ENCODE data around the gene GTPBP2. TPM values are rescaled to one million over a fixed set of nuclear protein-coding genes. Genes with fewer than 3 reads are reported as not detected.

The GTPBP2 gene
- total and polyA plus RNA-seq, 2 of the 13 experiments (the other 11 are each of a cell fraction or from before 2014, with no cell fraction given): 26.9 to 88.2 TPM

DNA sequence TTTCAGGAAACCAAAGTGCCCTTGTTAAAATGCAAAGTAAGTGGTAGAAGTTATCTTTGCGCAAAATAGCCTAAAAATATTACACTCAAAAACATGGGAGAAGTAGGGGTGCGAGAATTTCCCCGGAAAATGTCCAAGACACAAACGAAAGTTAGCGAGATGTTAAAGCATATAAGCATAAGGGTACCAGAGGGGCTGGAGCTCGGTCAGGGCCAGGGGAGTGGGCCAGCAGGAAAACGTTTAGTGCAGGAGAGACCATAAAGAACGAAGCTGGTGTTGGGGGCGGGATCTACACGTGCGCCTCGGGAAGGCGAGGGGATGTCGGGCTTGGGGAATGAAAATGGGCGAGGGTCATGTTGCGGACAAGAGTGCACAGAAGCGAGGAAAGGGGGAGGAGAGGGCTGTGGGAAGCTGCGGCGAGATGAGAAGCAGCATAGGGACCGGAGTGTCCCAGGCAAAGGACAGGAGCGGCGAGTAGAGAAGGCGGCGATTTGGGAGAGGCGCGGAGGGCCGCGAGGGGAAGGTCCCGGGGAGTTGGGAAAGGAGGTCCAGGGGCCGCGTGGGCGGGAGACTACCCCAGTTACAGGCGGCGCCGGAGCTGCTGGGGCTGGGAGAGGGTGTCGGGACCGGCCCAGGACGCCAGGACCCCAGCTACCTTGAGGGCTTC, 53.8 kb downstream of the GTPBP2 start (continued):
- TF ChIP-seq ZNF703 (CRISPR knock-in tag; IDR thresholded peaks at IDR 0.05; ENCODE audit: borderline replicate concordance) (0 out of 2 replicates have a peak, but pooled peaks have one; percentile 9), ZNF292 (CRISPR knock-in tag; IDR thresholded peaks at IDR 0.05; ENCODE audit: borderline replicate concordance, low read depth) (0 out of 2 replicates have a peak, but pooled peaks have one; percentile 12), HNRNPK (IDR thresholded peaks at IDR 0.05; ENCODE audit: low read depth, low read length, poor library complexity, severe bottlenecking) (no peak), U2AF1 (optimal IDR thresholded peaks at IDR 0.05; ENCODE audit: low read depth, low read length) (peak; percentile 65), ZNF33A (CRISPR knock-in tag; IDR thresholded peaks at IDR 0.05; ENCODE audit: borderline replicate concordance) (peak; percentile 76; the same call in 1 of the 2 replicates), MXI1 (IDR thresholded peaks at IDR 0.05; ENCODE audit: borderline replicate concordance, low read depth, low read length) (peak; percentile 80; the same call in 1 of the 3 replicates), HIVEP1 (CRISPR knock-in tag; IDR thresholded peaks at IDR 0.05) (peak; percentile 54; the same call in 1 of the 2 replicates), HDAC1 (CRISPR knock-in tag; IDR thresholded peaks at IDR 0.05) (peak; percentile 57)
- TF ChIP-seq, protein P1, sequence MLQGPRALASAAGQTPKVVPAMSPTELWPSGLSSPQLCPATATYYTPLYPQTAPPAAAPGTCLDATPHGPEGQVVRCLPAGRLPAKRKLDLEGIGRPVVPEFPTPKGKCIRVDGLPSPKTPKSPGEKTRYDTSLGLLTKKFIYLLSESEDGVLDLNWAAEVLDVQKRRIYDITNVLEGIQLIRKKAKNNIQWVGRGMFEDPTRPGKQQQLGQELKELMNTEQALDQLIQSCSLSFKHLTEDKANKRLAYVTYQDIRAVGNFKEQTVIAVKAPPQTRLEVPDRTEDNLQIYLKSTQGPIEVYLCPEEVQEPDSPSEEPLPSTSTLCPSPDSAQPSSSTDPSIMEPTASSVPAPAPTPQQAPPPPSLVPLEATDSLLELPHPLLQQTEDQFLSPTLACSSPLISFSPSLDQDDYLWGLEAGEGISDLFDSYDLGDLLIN (CRISPR knock-in tag; IDR thresholded peaks at IDR 0.05; ENCODE audit: borderline replicate concordance): 0 out of 2 replicates have a peak, but pooled peaks have one; percentile 40
- TF ChIP-seq, protein P2, sequence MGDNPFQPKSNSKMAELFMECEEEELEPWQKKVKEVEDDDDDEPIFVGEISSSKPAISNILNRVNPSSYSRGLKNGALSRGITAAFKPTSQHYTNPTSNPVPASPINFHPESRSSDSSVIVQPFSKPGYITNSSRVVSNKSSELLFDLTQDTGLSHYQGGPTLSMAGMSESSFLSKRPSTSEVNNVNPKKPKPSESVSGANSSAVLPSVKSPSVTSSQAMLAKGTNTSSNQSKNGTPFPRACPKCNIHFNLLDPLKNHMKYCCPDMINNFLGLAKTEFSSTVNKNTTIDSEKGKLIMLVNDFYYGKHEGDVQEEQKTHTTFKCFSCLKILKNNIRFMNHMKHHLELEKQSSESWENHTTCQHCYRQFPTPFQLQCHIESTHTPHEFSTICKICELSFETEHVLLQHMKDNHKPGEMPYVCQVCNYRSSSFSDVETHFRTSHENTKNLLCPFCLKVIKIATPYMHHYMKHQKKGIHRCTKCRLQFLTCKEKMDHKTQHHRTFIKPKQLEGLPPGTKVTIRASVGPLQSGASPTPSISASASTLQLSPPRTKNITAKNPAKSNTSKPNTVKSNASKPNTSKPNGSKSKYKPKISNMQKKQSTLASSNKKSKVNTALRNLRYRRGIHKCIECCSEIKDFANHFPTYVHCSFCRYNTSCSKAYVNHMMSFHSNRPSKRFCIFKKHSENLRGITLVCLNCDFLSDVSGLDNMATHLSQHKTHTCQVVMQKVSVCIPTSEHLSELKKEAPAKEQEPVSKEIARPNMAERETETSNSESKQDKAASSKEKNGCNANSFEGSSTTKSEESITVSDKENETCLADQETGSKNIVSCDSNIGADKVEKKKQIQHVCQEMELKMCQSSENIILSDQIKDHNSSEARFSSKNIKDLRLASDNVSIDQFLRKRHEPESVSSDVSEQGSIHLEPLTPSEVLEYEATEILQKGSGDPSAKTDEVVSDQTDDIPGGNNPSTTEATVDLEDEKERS (CRISPR knock-in tag; IDR thresholded peaks at IDR 0.05): peak; percentile 43; the same call in 1 of the 2 replicates
- TF ChIP-seq, protein P3, sequence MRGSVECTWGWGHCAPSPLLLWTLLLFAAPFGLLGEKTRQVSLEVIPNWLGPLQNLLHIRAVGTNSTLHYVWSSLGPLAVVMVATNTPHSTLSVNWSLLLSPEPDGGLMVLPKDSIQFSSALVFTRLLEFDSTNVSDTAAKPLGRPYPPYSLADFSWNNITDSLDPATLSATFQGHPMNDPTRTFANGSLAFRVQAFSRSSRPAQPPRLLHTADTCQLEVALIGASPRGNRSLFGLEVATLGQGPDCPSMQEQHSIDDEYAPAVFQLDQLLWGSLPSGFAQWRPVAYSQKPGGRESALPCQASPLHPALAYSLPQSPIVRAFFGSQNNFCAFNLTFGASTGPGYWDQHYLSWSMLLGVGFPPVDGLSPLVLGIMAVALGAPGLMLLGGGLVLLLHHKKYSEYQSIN (CRISPR knock-in tag; IDR thresholded peaks at IDR 0.05; ENCODE audit: borderline replicate concordance): peak; percentile 85
- TF ChIP-seq, protein P4, sequence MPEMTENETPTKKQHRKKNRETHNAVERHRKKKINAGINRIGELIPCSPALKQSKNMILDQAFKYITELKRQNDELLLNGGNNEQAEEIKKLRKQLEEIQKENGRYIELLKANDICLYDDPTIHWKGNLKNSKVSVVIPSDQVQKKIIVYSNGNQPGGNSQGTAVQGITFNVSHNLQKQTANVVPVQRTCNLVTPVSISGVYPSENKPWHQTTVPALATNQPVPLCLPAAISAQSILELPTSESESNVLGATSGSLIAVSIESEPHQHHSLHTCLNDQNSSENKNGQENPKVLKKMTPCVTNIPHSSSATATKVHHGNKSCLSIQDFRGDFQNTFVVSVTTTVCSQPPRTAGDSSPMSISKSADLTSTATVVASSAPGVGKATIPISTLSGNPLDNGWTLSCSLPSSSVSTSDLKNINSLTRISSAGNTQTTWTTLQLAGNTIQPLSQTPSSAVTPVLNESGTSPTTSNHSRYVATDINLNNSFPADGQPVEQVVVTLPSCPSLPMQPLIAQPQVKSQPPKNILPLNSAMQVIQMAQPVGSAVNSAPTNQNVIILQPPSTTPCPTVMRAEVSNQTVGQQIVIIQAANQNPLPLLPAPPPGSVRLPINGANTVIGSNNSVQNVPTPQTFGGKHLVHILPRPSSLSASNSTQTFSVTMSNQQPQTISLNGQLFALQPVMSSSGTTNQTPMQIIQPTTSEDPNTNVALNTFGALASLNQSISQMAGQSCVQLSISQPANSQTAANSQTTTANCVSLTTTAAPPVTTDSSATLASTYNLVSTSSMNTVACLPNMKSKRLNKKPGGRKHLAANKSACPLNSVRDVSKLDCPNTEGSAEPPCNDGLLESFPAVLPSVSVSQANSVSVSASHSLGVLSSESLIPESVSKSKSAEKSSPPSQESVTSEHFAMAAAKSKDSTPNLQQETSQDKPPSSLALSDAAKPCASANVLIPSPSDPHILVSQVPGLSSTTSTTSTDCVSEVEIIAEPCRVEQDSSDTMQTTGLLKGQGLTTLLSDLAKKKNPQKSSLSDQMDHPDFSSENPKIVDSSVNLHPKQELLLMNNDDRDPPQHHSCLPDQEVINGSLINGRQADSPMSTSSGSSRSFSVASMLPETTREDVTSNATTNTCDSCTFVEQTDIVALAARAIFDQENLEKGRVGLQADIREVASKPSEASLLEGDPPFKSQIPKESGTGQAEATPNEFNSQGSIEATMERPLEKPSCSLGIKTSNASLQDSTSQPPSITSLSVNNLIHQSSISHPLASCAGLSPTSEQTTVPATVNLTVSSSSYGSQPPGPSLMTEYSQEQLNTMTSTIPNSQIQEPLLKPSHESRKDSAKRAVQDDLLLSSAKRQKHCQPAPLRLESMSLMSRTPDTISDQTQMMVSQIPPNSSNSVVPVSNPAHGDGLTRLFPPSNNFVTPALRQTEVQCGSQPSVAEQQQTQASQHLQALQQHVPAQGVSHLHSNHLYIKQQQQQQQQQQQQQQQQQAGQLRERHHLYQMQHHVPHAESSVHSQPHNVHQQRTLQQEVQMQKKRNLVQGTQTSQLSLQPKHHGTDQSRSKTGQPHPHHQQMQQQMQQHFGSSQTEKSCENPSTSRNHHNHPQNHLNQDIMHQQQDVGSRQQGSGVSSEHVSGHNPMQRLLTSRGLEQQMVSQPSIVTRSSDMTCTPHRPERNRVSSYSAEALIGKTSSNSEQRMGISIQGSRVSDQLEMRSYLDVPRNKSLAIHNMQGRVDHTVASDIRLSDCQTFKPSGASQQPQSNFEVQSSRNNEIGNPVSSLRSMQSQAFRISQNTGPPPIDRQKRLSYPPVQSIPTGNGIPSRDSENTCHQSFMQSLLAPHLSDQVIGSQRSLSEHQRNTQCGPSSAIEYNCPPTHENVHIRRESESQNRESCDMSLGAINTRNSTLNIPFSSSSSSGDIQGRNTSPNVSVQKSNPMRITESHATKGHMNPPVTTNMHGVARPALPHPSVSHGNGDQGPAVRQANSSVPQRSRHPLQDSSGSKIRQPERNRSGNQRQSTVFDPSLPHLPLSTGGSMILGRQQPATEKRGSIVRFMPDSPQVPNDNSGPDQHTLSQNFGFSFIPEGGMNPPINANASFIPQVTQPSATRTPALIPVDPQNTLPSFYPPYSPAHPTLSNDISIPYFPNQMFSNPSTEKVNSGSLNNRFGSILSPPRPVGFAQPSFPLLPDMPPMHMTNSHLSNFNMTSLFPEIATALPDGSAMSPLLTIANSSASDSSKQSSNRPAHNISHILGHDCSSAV (CRISPR knock-in tag; IDR thresholded peaks at IDR 0.05; ENCODE audit: borderline replicate concordance): peak; percentile 89
